GM12874 (cell line): ENCODE measurements around the gene MARK2.

ENCODE experiments used
- CTCF ChIP-seq: IDR thresholded peaks from 2 replicates; pipeline ENCODE4 v1.5.1; 2011; ENCODE audit warnings: low read depth, mild to moderate bottlenecking, control low read depth, low read length, moderate library complexity; ENCODE audit not compliant: insufficient read depth

The MARK2 gene

GRCh38 chr11:63805844-63806415 lies 33.0 kb upstream of the MARK2 start:
- no peak for TF ChIP-seq CTCF

- TF ChIP-seq CTCF: no peak
Measured at GRCh38 chr11:63811522-63811921, 27.4 kb upstream of the MARK2 start.

GRCh38 chr11:63813035-63813562 lies 25.8 kb upstream of the MARK2 start, which contains the start of gene SPINDOC:
Gene SPINDOC, plus strand, starts transcription at chr11:63813456. Its CDS starts 231 bp downstream, at chr11:63813687.
- no peak for TF ChIP-seq CTCF

GRCh38 chr11:63813563-63814382 lies 25.1 kb upstream of the MARK2 start:
- TF ChIP-seq CTCF: no peak

- no peak for TF ChIP-seq CTCF
Measured at GRCh38 chr11:63814383-63814736, 24.6 kb upstream of the MARK2 start.

DNA sequence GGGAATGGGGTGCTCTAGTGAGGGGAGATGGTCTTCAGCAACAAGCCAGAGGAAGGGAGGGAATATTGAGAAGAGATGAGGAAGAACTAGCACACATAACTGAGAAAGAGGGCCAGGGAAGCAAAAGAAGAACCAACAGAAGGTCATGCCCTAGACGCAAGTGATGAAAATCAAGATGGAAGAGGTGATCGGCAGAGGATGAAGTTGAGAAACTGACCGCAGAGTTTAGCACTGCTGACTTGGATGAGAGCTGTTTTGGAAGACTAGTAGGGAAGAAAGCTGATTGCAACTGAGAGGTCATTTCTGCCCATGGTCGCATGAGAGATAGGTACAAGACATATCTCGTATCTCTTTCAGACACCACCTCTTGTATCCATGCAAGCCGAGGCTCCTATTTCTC lies 22.7 kb upstream of the MARK2 start:
- no peak for TF ChIP-seq CTCF

DNA sequence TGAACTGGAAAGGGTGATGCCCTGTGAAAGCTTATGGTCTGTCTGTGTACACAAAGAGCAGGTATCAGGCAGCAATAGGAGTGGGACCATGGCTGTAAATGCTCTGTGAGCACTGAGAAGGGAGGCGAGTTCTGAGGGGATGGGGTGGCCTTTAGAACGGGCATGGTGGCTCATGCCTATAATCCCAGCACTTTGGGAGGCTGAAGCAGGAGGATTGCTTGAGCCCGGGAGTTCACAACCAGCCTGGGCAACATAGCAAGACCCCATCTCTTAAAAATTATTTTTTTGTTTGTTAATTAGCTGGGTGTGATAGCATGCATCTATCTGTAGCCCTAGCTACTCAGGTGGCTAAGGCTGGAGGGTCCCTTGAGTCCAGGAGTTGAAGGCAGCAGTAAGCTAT lies 22.2 kb upstream of the MARK2 start:
- TF ChIP-seq CTCF: no peak
